GM12878 (cell line): Measurements from ENCODE around the gene TGFBR3. TPM values are rescaled to one million over a fixed set of nuclear protein-coding genes. Genes with fewer than 3 reads are reported as not detected.

ENCODE experiments used
- ATAC-seq: fragments of 200-7000 bp; cut with Tn5 transposase; 3 replicates; pipeline ENCODE4 v1.9.1; 2020; ENCODE audit warnings: mild to moderate bottlenecking, moderate library complexity
- BruUV-seq: library from RNA; stranded (reverse); fragments of 400-500 nt; replicated peaks from 2 replicates; lab custom pipeline; 2021; lab: Mats Ljungman, UMichigan
- CTCF ChIA-PET: fragments of 300-600 bp; sonication (Branson Sonifier 250); formaldehyde crosslinking; extraction: SDS; loops from one replicate; lab custom pipeline; 2021; ENCODE audit warnings: inconsistent platforms; lab: Yijun Ruan, JAX
- POLR2A ChIA-PET: fragments of 350-600 bp; formaldehyde crosslinking; extraction: SDS; loops from one replicate; lab custom pipeline; 2021; ENCODE audit warnings: inconsistent platforms; lab: Charles Lee
- RAD21 ChIA-PET: fragments of 300-600 bp; sonication (Branson Sonifier 250); formaldehyde crosslinking; loops from one replicate; lab custom pipeline; 2023; ENCODE audit warnings: antibody characterized with exemption; ENCODE audit not compliant: unreplicated experiment; lab: Charles Lee
- SMC1A ChIA-PET: fragments of 300-600 bp; sonication (Branson Sonifier 250); formaldehyde crosslinking; loops from one replicate; lab custom pipeline; 2023; ENCODE audit not compliant: unreplicated experiment, uncharacterized antibody; lab: Charles Lee
- DNase-seq: peaks from one replicate; pipeline ENCODE4 v3.0.0-alpha.2; 2011; ENCODE audit warnings: low read depth, low spot score
- FAIRE-seq: peaks from 3 replicates; lab custom pipeline; 2011; peaks lifted over from hg19 to GRCh38; lab: Jason Lieb, UNC
- H2AFZ ChIP-seq: 2 replicates; pipeline ENCODE4 v1.6.0; 2011; ENCODE audit warnings: low read depth, low read length, control low read depth; ENCODE audit not compliant: control insufficient read depth
- H3K27ac ChIP-seq: 2 replicates; pipeline ENCODE4 v1.5.1; 2011; ENCODE audit warnings: control low read depth; ENCODE audit not compliant: control insufficient read depth, insufficient read depth
- H3K27me3 ChIP-seq, 2 experiments: replicated peaks in 1 of 2; 2 replicates each; pipeline versions ENCODE4 v1.6.0 to v1.6.1; 2011; ENCODE audit warnings: low read length in 1 of 2; ENCODE audit not compliant: control insufficient read depth in 2 of 2, insufficient read depth in 2 of 2
- H3K36me3 ChIP-seq, 2 experiments: 2 replicates each; pipeline ENCODE4 v1.5.1; 2011; ENCODE audit warnings: low read length in 1 of 2; ENCODE audit not compliant: control insufficient read depth in 2 of 2, insufficient read depth in 2 of 2
- H3K4me1 ChIP-seq: 2 replicates; pipeline ENCODE4 v1.6.1; 2011; ENCODE audit warnings: mild to moderate bottlenecking, low read length, moderate library complexity, mixed read lengths; ENCODE audit not compliant: control insufficient read depth, insufficient read depth
- H3K4me2 ChIP-seq: 2 replicates; pipeline ENCODE4 v1.6.0; 2011; ENCODE audit warnings: control low read depth; ENCODE audit not compliant: control insufficient read depth, insufficient read depth
- H3K4me3 ChIP-seq: fragments of 200-600 bp; sonication (generic); 2 replicates; pipeline ENCODE4 v1.5.1; 2016
- H3K79me2 ChIP-seq: 2 replicates; pipeline ENCODE4 v1.6.0; 2011; ENCODE audit warnings: low read length; ENCODE audit not compliant: control insufficient read depth, insufficient read depth
- H3K9ac ChIP-seq: 2 replicates; pipeline ENCODE4 v1.8.0; 2011; ENCODE audit warnings: low read length, control low read depth, mixed read lengths; ENCODE audit not compliant: control insufficient read depth, insufficient read depth
- H3K9me3 ChIP-seq: replicated peaks from 3 replicates; pipeline ENCODE4 v1.5.1; 2011; ENCODE audit warnings: mild to moderate bottlenecking, low read length; ENCODE audit not compliant: control insufficient read depth, insufficient read depth
- H4K20me1 ChIP-seq: 2 replicates; pipeline ENCODE4 v1.6.0; 2011; ENCODE audit not compliant: control insufficient read depth, insufficient read depth
- BRCA1 ChIP-seq: IDR thresholded peaks from 2 replicates; pipeline ENCODE4 v1.6.1; 2011; ENCODE audit warnings: low read depth, low read length, improper control_type of control experiment
- IKZF2 ChIP-seq, 2 experiments: fragments of 450-650 bp; IDR thresholded peaks; 2 replicates each; pipeline ENCODE4 v1.6.1; 2017; ENCODE audit warnings: mild to moderate bottlenecking in 2 of 2, moderate library complexity in 2 of 2
- NR2F1 ChIP-seq: fragments of 450-650 bp; conservative IDR thresholded peaks from 2 replicates; pipeline ENCODE4 v1.6.1; 2017; ENCODE audit warnings: mild to moderate bottlenecking
- SIN3A ChIP-seq: IDR thresholded peaks from 2 replicates; pipeline ENCODE4 v1.6.1; 2012; ENCODE audit warnings: low read depth, low read length, improper control_type of control experiment
- SMARCA5 ChIP-seq: fragments of 450-650 bp; IDR thresholded peaks from 2 replicates; pipeline ENCODE4 v1.6.1; 2017; ENCODE audit warnings: mild to moderate bottlenecking
- SP1 ChIP-seq: IDR thresholded peaks from one replicate; pipeline ENCODE4 v1.6.1; 2011; ENCODE audit warnings: low read depth, low read length
- SREBF2 ChIP-seq: IDR thresholded peaks from 2 replicates; pipeline ENCODE4 v1.6.1; 2012; ENCODE audit warnings: mild to moderate bottlenecking, low read length
- SRF ChIP-seq, 2 experiments: IDR thresholded peaks; 2 replicates each; pipeline ENCODE4 v1.6.1; 2011; ENCODE audit warnings: low read depth in 2 of 2, low read length in 2 of 2, mild to moderate bottlenecking in 1 of 2, moderate library complexity in 1 of 2
- WGBS: methylation state at CpG from one replicate; pipeline ENCODE4 v1.1.6; 2016; ENCODE audit warnings: low lambda C conversion rate; ENCODE audit not compliant: insufficient replicate concordance, insufficient coverage; ENCODE audit errors: missing lambda C conversion rate; 5-methylcytosine and 5-hydroxymethylcytosine counted together
- in situ Hi-C: fragments of 300-500 bp; cut with MboI; formaldehyde crosslinking; loops from 9 replicates; pipeline ENCODE4 v1.14.3; 2018; ENCODE audit warnings: mixed read lengths
- intact Hi-C: fragments of 100-400 bp; cut with micrococcal nuclease; formaldehyde crosslinking; loops from one replicate; pipeline ENCODE4 v1.14.2; 2022; ENCODE audit not compliant: unreplicated experiment
- polyA plus RNA-seq, 11 experiments: library from polyadenylated mRNA; depleted of rRNA in 4 of 11; unstranded in 6 of 11; stranded (reverse) in 5 of 11; fragments of >200 nt; fragmentation: Nextera tagmentation in 4 of 11; fragmentation: Illumina TruSeq in 1 of 11; extraction: Ambion mirVana in 4 of 11; extraction: Trizol in 1 of 11; gene quantifications; 1 replicate in 1 of 11; 2 replicates in 10 of 11; pipeline versions ENCODE4 v1.2.1 to v1.2.3, GENCODE V29; 2011 to 2016; ENCODE audit warnings: inconsistent platforms in 2 of 11, missing spikeins in 2 of 11, low read depth in 1 of 11
- total RNA-seq, 4 experiments: library from RNA; depleted of rRNA in 3 of 4; stranded (reverse); fragments of >200 nt in 3 of 4; fragmentation: Illumina TruSeq in 1 of 4; extraction: Trizol in 1 of 4; gene quantifications; 2 replicates each; pipeline versions ENCODE4 v1.2.1 to v1.2.3, GENCODE V29; 2013 to 2021
- TF ChIP-seq, protein P1 (sequence below): fragments of 450-650 bp; IDR thresholded peaks from 2 replicates; pipeline ENCODE4 v1.6.1; 2016; ENCODE audit warnings: mild to moderate bottlenecking, moderate library complexity, borderline replicate concordance
- TF ChIP-seq, protein P2 (sequence below), 3 experiments: IDR thresholded peaks in 2 of 3; conservative IDR thresholded peaks in 1 of 3; 2 replicates each; pipeline ENCODE4 v1.5.1; 2011; ENCODE audit warnings: low read depth in 3 of 3, low read length in 3 of 3, mild to moderate bottlenecking in 3 of 3, control low read depth in 2 of 3, moderate library complexity in 2 of 3, inconsistent platforms in 1 of 3, mixed read lengths in 1 of 3; ENCODE audit not compliant: control insufficient read depth in 2 of 3, insufficient read depth in 1 of 3; ENCODE audit errors: extremely low read depth in 1 of 3

The TGFBR3 gene
- total and polyA plus RNA-seq, 10 of the 15 experiments (the other 5 are each of a cell fraction or from before 2014, with no cell fraction given) = 2.7 to 16.5 (median 12.6) TPM

DNA sequence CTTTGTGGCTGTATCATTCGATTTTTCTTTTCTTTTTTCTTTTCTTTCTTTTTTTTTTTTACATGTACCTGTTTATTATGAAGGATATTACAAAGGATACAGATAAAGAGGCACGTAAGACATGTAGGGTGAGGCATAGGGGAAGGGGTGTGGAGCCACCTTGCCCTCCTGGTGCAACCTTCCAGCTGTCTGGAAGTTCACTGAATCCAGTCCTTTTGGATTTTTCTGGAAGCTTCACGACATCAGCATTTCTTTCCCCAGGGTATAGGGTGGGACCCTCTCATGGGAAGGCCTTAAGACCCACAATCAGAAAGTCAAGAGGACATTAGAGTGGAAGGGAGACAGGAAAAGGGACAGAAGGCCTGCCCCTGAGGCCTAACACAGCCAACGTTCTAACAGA lies 30.1 kb upstream of the TGFBR3 start:
- 19% methylated on average over 4 of the region's 4 CpGs for WGBS

DNA sequence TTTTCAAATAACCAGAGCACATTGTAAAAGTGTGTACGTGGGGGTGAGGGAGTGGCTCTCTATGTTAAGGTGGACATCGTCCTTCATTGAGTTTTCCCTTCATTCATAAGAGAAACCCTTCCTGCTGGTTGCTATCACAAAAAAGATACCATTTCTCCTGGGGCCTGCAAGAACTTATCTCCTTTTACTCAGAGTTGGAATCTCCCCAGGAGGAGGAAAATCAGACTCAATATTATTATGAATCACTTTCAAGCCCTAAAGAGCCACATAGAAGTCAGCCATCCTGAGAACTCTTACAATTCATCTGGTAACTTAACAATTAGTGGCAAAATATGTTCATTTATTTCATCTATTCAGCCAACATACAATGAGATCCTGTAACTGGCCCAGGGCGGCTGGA lies 27.1 kb upstream of the TGFBR3 start:
- RAD21 ChIA-PET = no interaction called here
- no peak for FAIRE-seq

More for the DNA sequence above, 30.1 kb upstream of the TGFBR3 start:
- no peaks in the 10 kb centered on the region for H3K79me2 ChIP-seq
- ChIA-PET SMC1A (no interaction called here), CTCF (interaction anchor here (0.6 to 1.3 kb wide), 2 partner anchors 9 to 259 kb away, joined by 3 read pairs; no protein-coding TSS in a partner anchor), POLR2A (no interaction called here), RAD21 (no interaction called here)
- no peak overlapping the region for H3K27ac ChIP-seq
- H3K4me2 ChIP-seq = no peak overlapping the region
- H3K9ac ChIP-seq = no peak overlapping the region
- H3K4me3 ChIP-seq = no peak overlapping the region
- H3K4me1 ChIP-seq = no peaks in the 10 kb centered on the region
- intact Hi-C loops = no loop called here
- ATAC-seq = no peak
- no peaks in the 10 kb centered on the region for H3K27me3 ChIP-seq
- H4K20me1 ChIP-seq = no peaks in the 10 kb centered on the region
- TF ChIP-seq SRF (IDR thresholded peaks at IDR 0.05; ENCODE audit: low read depth in 2 of 2, low read length in 2 of 2) = no peak
- no peak for FAIRE-seq
- no peaks in the 10 kb centered on the region for H3K36me3 ChIP-seq
- no peak overlapping the region for H2AFZ ChIP-seq
- H3K9me3 ChIP-seq = no peaks in the 10 kb centered on the region
- in situ Hi-C loops = no loop called here
- no peak for DNase-seq
- no TSS peak for BruUV-seq

More for the DNA sequence above, 27.1 kb upstream of the TGFBR3 start:
- WGBS = 15% methylated on average over 3 of the region's 3 CpGs
- Histone ChIP-seq H3K4me3 (no peak overlapping the region), H3K4me1 (no peaks in the 10 kb centered on the region), H3K9me3 (no peaks in the 10 kb centered on the region), H3K9ac (no peak overlapping the region), H4K20me1 (no peaks in the 10 kb centered on the region), H2AFZ (no peak overlapping the region), H3K27ac (no peak overlapping the region), H3K36me3 (no peaks in the 10 kb centered on the region), H3K4me2 (no peak overlapping the region), H3K27me3 (no peaks in the 10 kb centered on the region), H3K79me2 (no peaks in the 10 kb centered on the region)
- BruUV-seq = no TSS peak
- ChIA-PET SMC1A (no interaction called here), POLR2A (no interaction called here), CTCF (no interaction called here)
- intact Hi-C loops = no loop called here
- ATAC-seq (no peak), DNase-seq (no peak)
- in situ Hi-C loops = no loop called here
- TF ChIP-seq SIN3A (no peak), SMARCA5 (no peak), NR2F1 (no peak), IKZF2 (IDR thresholded peaks at IDR 0.05) (no peak), SP1 (no peak), BRCA1 (no peak), SREBF2 (no peak)
- TF ChIP-seq, protein P1, sequence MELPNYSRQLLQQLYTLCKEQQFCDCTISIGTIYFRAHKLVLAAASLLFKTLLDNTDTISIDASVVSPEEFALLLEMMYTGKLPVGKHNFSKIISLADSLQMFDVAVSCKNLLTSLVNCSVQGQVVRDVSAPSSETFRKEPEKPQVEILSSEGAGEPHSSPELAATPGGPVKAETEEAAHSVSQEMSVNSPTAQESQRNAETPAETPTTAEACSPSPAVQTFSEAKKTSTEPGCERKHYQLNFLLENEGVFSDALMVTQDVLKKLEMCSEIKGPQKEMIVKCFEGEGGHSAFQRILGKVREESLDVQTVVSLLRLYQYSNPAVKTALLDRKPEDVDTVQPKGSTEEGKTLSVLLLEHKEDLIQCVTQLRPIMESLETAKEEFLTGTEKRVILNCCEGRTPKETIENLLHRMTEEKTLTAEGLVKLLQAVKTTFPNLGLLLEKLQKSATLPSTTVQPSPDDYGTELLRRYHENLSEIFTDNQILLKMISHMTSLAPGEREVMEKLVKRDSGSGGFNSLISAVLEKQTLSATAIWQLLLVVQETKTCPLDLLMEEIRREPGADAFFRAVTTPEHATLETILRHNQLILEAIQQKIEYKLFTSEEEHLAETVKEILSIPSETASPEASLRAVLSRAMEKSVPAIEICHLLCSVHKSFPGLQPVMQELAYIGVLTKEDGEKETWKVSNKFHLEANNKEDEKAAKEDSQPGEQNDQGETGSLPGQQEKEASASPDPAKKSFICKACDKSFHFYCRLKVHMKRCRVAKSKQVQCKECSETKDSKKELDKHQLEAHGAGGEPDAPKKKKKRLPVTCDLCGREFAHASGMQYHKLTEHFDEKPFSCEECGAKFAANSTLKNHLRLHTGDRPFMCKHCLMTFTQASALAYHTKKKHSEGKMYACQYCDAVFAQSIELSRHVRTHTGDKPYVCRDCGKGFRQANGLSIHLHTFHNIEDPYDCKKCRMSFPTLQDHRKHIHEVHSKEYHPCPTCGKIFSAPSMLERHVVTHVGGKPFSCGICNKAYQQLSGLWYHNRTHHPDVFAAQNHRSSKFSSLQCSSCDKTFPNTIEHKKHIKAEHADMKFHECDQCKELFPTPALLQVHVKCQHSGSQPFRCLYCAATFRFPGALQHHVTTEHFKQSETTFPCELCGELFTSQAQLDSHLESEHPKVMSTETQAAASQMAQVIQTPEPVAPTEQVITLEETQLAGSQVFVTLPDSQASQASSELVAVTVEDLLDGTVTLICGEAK = no peak
- TF ChIP-seq, protein P2, sequence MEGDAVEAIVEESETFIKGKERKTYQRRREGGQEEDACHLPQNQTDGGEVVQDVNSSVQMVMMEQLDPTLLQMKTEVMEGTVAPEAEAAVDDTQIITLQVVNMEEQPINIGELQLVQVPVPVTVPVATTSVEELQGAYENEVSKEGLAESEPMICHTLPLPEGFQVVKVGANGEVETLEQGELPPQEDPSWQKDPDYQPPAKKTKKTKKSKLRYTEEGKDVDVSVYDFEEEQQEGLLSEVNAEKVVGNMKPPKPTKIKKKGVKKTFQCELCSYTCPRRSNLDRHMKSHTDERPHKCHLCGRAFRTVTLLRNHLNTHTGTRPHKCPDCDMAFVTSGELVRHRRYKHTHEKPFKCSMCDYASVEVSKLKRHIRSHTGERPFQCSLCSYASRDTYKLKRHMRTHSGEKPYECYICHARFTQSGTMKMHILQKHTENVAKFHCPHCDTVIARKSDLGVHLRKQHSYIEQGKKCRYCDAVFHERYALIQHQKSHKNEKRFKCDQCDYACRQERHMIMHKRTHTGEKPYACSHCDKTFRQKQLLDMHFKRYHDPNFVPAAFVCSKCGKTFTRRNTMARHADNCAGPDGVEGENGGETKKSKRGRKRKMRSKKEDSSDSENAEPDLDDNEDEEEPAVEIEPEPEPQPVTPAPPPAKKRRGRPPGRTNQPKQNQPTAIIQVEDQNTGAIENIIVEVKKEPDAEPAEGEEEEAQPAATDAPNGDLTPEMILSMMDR (IDR thresholded peaks at IDR 0.05 in 2 of 3, conservative IDR thresholded peaks at IDR 0.05 in 1 of 3; ENCODE audit: control insufficient read depth in 2 of 3, extremely low read depth in 1 of 3, insufficient read depth in 1 of 3, low read depth in 3 of 3, low read length in 3 of 3) = no peak
